Lung (tissue), 12 donors: ENCODE data around the gene FNDC8. TPM values are rescaled to one million over a fixed set of nuclear protein-coding genes. Genes with fewer than 3 reads are reported as not detected.
"Not testable (repeated sequence)": the region's sequence is repeated elsewhere in the genome, so short reads cannot be mapped to it uniquely, and the experiment has no call there.

Source experiments
- ATAC-seq: fragments of 200-7000 bp; cut with Tn5 transposase; one replicate; pipeline ENCODE4 v1.9.1; 2020; ENCODE audit warnings: moderate number of reproducible peaks; ENCODE audit not compliant: insufficient read depth, low FRiP score
- DNase-seq, 3 donors: peaks; one replicate each; pipeline ENCODE4 v3.0.0-alpha.2; 2013 to 2017
- H3K27ac ChIP-seq, 2 donors: one replicate each; pipeline ENCODE4 v1.5.1; 2013; ENCODE audit warnings: mild to moderate bottlenecking in 2 of 2, moderate library complexity in 2 of 2, control low read depth in 1 of 2, inconsistent platforms in 1 of 2, low read depth in 1 of 2, low read length in 1 of 2
- H3K27me3 ChIP-seq, 3 donors: one replicate each; pipeline ENCODE4 v1.5.1; 2013; ENCODE audit warnings: low read length in 2 of 3; ENCODE audit not compliant: control insufficient read depth in 3 of 3, insufficient read depth in 3 of 3
- H3K36me3 ChIP-seq, 4 donors: one replicate each; pipeline ENCODE4 v1.5.1; 2013; ENCODE audit warnings: low read length in 4 of 4, mild to moderate bottlenecking in 1 of 4, moderate library complexity in 1 of 4; ENCODE audit not compliant: control insufficient read depth in 4 of 4, insufficient read depth in 4 of 4
- H3K4me1 ChIP-seq, 5 donors: one replicate each; pipeline ENCODE4 v1.5.1; 2013; ENCODE audit warnings: low read length in 5 of 5, mild to moderate bottlenecking in 2 of 5, moderate library complexity in 1 of 5; ENCODE audit not compliant: control insufficient read depth in 5 of 5, insufficient read depth in 5 of 5
- H3K4me3 ChIP-seq: one replicate; pipeline ENCODE4 v1.5.1; 2013; ENCODE audit warnings: mild to moderate bottlenecking, control low read depth, moderate library complexity
- H3K9ac ChIP-seq, 2 donors: one replicate each; pipeline ENCODE4 v1.5.1; 2013; ENCODE audit warnings: low read length in 2 of 2, control low read depth in 1 of 2; ENCODE audit not compliant: insufficient read depth in 1 of 2
- H3K9me3 ChIP-seq, 4 donors: one replicate each; pipeline ENCODE4 v1.5.1; 2013; ENCODE audit warnings: low read length in 3 of 4, mild to moderate bottlenecking in 1 of 4, moderate library complexity in 1 of 4; ENCODE audit not compliant: control insufficient read depth in 4 of 4, insufficient read depth in 3 of 4
- WGBS, 2 donors: extraction: QIAGEN DNeasy Blood & Tissue Kit; methylation state at CpG; one replicate each; pipeline ENCODE4 v1.1.7; 2013; 5-methylcytosine and 5-hydroxymethylcytosine counted together
- polyA plus RNA-seq, 2 donors: library from polyadenylated mRNA; stranded (reverse); fragments of 200-250 nt; gene quantifications; one replicate each; pipeline ENCODE4 v1.2.1, GENCODE V29; 2013
- total RNA-seq, 2 donors: library from RNA; depleted of rRNA in 1 of 2; stranded (reverse); fragments of >200 nt in 1 of 2; gene quantifications; one replicate each; pipeline ENCODE4 v1.2.1, GENCODE V29; 2014 to 2021
- TF ChIP-seq, protein P1 (sequence below): IDR thresholded peaks from 2 replicates; pipeline ENCODE4 v1.5.1; 2012; ENCODE audit warnings: mild to moderate bottlenecking; ENCODE audit errors: control extremely low read depth, extremely low read depth
- donor health status: control.
- donor health status: control.
- donor health status: Bipolar disorder and iron deficiency.
- donor health status: healthy.
- donor health status: DM: yes; HTN: yes; CAD: no.

Gene FNDC8
- total and polyA plus RNA-seq, 4 donors, result not detected

DNA sequence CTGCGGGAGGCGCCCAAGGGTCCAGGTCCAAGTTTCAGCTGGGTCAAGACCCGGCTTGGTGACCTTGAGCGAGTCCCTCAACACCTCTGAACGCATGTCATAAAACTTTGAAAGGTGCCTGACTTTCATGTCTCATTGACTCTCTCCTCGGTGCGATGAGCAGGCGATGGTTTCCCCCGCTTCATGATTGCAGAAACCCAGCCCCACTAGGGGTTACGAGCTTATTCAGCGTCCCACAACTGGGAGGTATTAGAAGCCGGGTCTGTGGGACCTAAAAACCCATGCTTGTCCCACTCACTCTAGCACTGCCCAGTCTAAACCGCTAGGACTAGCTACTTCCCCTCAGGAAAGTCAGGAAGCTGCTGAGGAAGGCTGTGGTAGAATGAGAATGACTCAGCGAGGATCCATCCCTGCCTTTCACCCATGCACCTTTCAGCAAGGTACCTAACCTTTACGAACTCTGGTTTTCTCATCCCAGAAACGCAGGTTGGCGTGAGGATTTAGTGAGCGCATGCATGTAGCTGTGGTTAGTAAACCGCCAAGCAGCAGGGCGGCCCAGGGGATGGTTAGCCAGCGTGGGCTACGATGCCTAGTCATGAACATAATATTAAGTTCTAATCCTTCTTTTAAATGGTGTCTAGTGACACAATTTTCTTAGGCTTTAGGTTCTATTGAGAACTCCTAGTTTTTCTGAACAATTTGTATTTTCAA lies 31.7 kb upstream of the FNDC8 start:
- Histone ChIP-seq H3K4me3 (peak overlapping the region; percentile 23), H3K36me3 (no peaks in the 10 kb centered on the region), H3K4me1 (peaks cover 0 to 18% (median 0%) of the 10 kb centered on the region in 5 donors), H3K9me3 (no peaks in the 10 kb centered on the region), H3K27ac (peak overlapping the region in 1 of 2 donors; percentile 85), H3K27me3 (no peaks in the 10 kb centered on the region), H3K9ac (peak overlapping the region in 1 of 2 donors; percentile 52)
- TF ChIP-seq, protein P1, sequence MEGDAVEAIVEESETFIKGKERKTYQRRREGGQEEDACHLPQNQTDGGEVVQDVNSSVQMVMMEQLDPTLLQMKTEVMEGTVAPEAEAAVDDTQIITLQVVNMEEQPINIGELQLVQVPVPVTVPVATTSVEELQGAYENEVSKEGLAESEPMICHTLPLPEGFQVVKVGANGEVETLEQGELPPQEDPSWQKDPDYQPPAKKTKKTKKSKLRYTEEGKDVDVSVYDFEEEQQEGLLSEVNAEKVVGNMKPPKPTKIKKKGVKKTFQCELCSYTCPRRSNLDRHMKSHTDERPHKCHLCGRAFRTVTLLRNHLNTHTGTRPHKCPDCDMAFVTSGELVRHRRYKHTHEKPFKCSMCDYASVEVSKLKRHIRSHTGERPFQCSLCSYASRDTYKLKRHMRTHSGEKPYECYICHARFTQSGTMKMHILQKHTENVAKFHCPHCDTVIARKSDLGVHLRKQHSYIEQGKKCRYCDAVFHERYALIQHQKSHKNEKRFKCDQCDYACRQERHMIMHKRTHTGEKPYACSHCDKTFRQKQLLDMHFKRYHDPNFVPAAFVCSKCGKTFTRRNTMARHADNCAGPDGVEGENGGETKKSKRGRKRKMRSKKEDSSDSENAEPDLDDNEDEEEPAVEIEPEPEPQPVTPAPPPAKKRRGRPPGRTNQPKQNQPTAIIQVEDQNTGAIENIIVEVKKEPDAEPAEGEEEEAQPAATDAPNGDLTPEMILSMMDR, result no peak
- no peak for ATAC-seq
- 18 to 35% methylated on average over 22 of the region's 22 CpGs for WGBS, 2 donors
- peak in 1 of 3 donors; percentile 25 for DNase-seq

DNA sequence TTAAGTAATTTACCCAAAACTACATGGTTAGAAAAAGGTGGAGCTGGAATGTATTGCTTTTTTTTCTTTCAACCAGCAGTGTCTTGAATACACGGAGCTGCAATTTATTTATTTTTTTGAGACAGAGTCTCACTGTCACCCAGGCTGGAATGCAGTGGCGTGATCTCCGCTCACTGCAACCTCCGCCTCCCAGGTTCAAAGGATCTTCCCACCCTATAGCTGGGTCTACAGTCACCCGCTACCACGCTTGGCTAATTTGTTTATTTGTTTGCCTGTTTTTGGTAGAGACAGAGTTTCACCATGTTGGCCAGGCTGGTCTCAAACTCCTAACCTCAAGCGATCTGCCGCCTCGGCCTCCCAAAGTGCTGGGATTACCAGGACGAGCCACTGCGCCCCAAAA lies 30.7 kb upstream of the FNDC8 start:
- H3K4me1 ChIP-seq, result peaks cover 0 to 18% (median 0%) of the 10 kb centered on the region in 5 donors
- not testable (repeated sequence) for H3K27me3 ChIP-seq, H3K9ac ChIP-seq, H3K27ac ChIP-seq, H3K4me3 ChIP-seq, ATAC-seq, DNase-seq, H3K36me3 ChIP-seq, H3K9me3 ChIP-seq
- WGBS, 2 donors, result 90 to 91% methylated on average over 11 of the region's 11 CpGs

- TF ChIP-seq, protein P1, result no peak
- H3K9ac ChIP-seq, result no peak overlapping the region
- 84 to 85% methylated on average over 2 of the region's 2 CpGs for WGBS, 2 donors
- DNase-seq, result no peak
- H3K27me3 ChIP-seq, result no peaks in the 10 kb centered on the region
- H3K9me3 ChIP-seq, result no peaks in the 10 kb centered on the region
- H3K4me3 ChIP-seq, result no peak overlapping the region
- peaks cover 0 to 13% (median 5%) of the 10 kb centered on the region in 4 donors for H3K36me3 ChIP-seq
- ATAC-seq, result no peak
- no peaks in the 10 kb centered on the region for H3K4me1 ChIP-seq
- H3K27ac ChIP-seq, result no peak overlapping the region
Measured at GRCh38 chr17:35094902-35095301, 26.5 kb upstream of the FNDC8 start.

DNA sequence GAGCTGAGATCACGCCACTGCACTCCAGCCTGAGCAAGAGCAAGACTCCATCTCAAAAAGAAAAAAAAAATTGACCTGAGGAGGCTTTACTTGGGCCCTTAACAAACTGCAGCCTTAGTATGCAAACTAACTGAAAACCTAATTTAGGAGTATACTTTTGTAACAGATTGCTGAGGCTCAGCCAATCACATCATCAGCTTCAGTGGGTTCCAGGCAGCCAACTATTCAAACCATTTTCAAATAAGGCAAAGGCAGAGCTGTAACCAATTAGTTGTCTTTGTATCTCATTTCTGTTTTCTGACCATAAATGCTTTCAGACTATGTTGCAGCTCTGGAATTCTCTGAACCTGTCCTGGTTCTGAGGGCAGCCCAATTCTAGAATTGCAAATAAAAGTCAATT lies 25.7 kb upstream of the FNDC8 start:
- ATAC-seq (no peak), DNase-seq (no peak)
- Histone ChIP-seq H3K9ac (no peak overlapping the region), H3K9me3 (no peaks in the 10 kb centered on the region), H3K27me3 (no peaks in the 10 kb centered on the region), H3K4me1 (no peaks in the 10 kb centered on the region), H3K4me3 (no peak overlapping the region), H3K36me3 (peaks cover 0 to 20% (median 8%) of the 10 kb centered on the region in 4 donors), H3K27ac (no peak overlapping the region)
- TF ChIP-seq, protein P1, result no peak
- 94 to 100% methylated on average over 1 of the region's 1 CpG for WGBS, 2 donors
